SU-DHL-6 (cell line): ENCODE measurements around the gene MRPL42.

Source experiments
- H2AFZ ChIP-seq: fragments of 200-600 bp; sonication (generic); 2 replicates; pipeline ENCODE4 v1.6.1; 2014; ENCODE audit warnings: low read depth, mild to moderate bottlenecking, moderate library complexity, mixed read lengths, antibody characterized with exemption, low read length; ENCODE audit not compliant: severe bottlenecking
- H3F3A ChIP-seq: fragments of 200-600 bp; shearing (Covaris generic); 2 replicates; pipeline ENCODE4 v1.6.0; 2016; ENCODE audit warnings: antibody characterized with exemption, mild to moderate bottlenecking; ENCODE audit not compliant: insufficient read depth
- H3K27ac ChIP-seq: fragments of 200-600 bp; sonication (generic); 2 replicates; pipeline ENCODE4 v1.5.1; 2016; ENCODE audit warnings: low read depth, mild to moderate bottlenecking, low read length, moderate library complexity, mixed read lengths
- H3K27me3 ChIP-seq: fragments of 200-600 bp; sonication (generic), shearing (Covaris generic); 2 replicates; pipeline ENCODE4 v1.6.0; 2014; ENCODE audit warnings: mild to moderate bottlenecking, low read length
- H3K36me3 ChIP-seq: fragments of 200-600 bp; sonication (generic); 2 replicates; pipeline ENCODE4 v1.6.1; 2014; ENCODE audit warnings: mild to moderate bottlenecking, low read length, mixed read lengths
- H3K4me2 ChIP-seq: fragments of 300-600, 200-600 bp; shearing (Covaris generic), sonication (generic); 2 replicates; pipeline ENCODE4 v1.6.0; 2014; ENCODE audit warnings: low read length, low read depth, mild to moderate bottlenecking; ENCODE audit not compliant: poor library complexity, severe bottlenecking
- H3K4me3 ChIP-seq: fragments of 200-600 bp; sonication (generic); 2 replicates; pipeline ENCODE4 v1.5.1; 2014; ENCODE audit warnings: antibody characterized with exemption, low read length, mild to moderate bottlenecking, mixed read lengths; ENCODE audit not compliant: insufficient read depth, poor library complexity, severe bottlenecking
- H3K79me2 ChIP-seq: fragments of 200-600 bp; sonication (generic); 2 replicates; pipeline ENCODE4 v1.6.1; 2014; ENCODE audit warnings: mild to moderate bottlenecking, low read length, moderate library complexity; ENCODE audit not compliant: insufficient read depth
- H3K9ac ChIP-seq: fragments of 200-600 bp; sonication (generic); 2 replicates; pipeline ENCODE4 v1.7.0; 2014; ENCODE audit warnings: mild to moderate bottlenecking, low read length
- H3K9me2 ChIP-seq: fragments of 200-600 bp; sonication (generic); replicated peaks from 2 replicates; pipeline ENCODE4 v1.6.1; 2014; ENCODE audit warnings: low read length; ENCODE audit not compliant: insufficient read depth
- H3K9me3 ChIP-seq: fragments of 200-600 bp; sonication (generic); 2 replicates; pipeline ENCODE4 v1.6.1; 2014; ENCODE audit warnings: low read length, mixed read lengths; ENCODE audit not compliant: insufficient read depth
- H4K20me1 ChIP-seq: fragments of 200-600 bp; sonication (generic); 2 replicates; pipeline ENCODE4 v1.6.1; 2014; ENCODE audit warnings: low read depth, mild to moderate bottlenecking, antibody characterized with exemption, low read length, moderate library complexity, mixed read lengths
- EZH2phosphoT487 ChIP-seq: fragments of 200-600 bp; sonication (generic), shearing (Covaris generic); conservative IDR thresholded peaks from 2 replicates; pipeline ENCODE4 v1.6.1; 2018; ENCODE audit warnings: mild to moderate bottlenecking, antibody characterized with exemption, low read length, moderate library complexity, mixed read lengths
- TF ChIP-seq, protein P1 (sequence below): fragments of 200-600 bp; sonication (generic); IDR thresholded peaks from one replicate; pipeline ENCODE4 v1.5.1; 2017; ENCODE audit warnings: antibody characterized with exemption, mild to moderate bottlenecking, low read length, moderate library complexity; ENCODE audit not compliant: insufficient read depth, poor library complexity, severe bottlenecking

The MRPL42 gene

DNA sequence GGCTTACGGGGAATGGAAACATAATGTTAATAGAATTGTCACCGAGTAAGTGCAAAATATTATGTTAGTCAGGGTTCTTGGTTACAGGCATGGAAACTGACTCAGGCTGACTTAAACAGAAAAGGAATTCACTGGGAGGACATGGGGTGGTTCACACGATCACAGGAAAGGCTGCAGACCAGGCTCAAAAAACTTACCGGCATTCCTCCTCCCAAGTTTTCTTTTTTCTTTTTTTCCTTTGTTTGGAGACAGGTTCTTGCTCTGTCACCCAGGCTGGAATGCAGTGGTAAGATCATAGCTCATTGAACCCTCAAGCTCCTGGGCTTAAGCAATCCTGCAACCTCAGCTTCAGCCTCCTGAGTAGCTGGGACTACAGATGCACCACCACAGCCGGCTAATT lies 13.7 kb upstream of the MRPL42 start:
- H3K9me2 ChIP-seq, result no peaks in the 10 kb centered on the region
- no peaks in the 10 kb centered on the region for H3F3A ChIP-seq
- no peak overlapping the region for H2AFZ ChIP-seq
- no peaks in the 10 kb centered on the region for H3K36me3 ChIP-seq
- no peaks in the 10 kb centered on the region for H3K9me3 ChIP-seq
- no peak overlapping the region for H3K4me2 ChIP-seq
- H4K20me1 ChIP-seq, result no peaks in the 10 kb centered on the region
- no peaks in the 10 kb centered on the region for H3K27me3 ChIP-seq
- no peak overlapping the region for H3K9ac ChIP-seq
- H3K4me3 ChIP-seq, result no peak overlapping the region
- H3K27ac ChIP-seq, result no peak overlapping the region
- no peak for TF ChIP-seq EZH2phosphoT487
- TF ChIP-seq, protein P1, sequence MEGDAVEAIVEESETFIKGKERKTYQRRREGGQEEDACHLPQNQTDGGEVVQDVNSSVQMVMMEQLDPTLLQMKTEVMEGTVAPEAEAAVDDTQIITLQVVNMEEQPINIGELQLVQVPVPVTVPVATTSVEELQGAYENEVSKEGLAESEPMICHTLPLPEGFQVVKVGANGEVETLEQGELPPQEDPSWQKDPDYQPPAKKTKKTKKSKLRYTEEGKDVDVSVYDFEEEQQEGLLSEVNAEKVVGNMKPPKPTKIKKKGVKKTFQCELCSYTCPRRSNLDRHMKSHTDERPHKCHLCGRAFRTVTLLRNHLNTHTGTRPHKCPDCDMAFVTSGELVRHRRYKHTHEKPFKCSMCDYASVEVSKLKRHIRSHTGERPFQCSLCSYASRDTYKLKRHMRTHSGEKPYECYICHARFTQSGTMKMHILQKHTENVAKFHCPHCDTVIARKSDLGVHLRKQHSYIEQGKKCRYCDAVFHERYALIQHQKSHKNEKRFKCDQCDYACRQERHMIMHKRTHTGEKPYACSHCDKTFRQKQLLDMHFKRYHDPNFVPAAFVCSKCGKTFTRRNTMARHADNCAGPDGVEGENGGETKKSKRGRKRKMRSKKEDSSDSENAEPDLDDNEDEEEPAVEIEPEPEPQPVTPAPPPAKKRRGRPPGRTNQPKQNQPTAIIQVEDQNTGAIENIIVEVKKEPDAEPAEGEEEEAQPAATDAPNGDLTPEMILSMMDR, result no peak
- no peaks in the 10 kb centered on the region for H3K79me2 ChIP-seq

DNA sequence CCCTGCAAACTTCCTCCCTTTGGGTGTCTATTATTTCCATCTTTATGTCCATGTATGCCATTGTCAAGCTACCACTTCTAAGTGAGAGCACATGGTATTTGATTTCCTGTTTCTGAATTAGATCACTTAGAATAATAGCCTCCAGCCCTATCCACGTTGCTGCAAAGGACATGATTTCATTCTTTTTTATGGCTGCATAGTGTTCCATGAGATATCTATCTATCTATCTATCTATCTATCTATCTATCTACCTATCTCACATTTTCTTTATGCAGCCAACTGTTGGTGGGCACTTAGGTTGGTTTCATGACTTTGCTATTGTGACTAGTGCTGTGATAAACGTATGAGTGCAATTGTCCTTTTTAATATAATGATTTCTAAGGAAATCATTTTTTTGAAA lies 11.2 kb upstream of the MRPL42 start:
- no peaks in the 10 kb centered on the region for H3K9me2 ChIP-seq
- no peaks in the 10 kb centered on the region for H3K36me3 ChIP-seq
- no peak overlapping the region for H3K4me2 ChIP-seq
- H3K79me2 ChIP-seq, result no peaks in the 10 kb centered on the region
- no peak for TF ChIP-seq EZH2phosphoT487
- TF ChIP-seq, protein P1, result no peak
- H3F3A ChIP-seq, result no peaks in the 10 kb centered on the region
- H3K27me3 ChIP-seq, result no peaks in the 10 kb centered on the region
- H4K20me1 ChIP-seq, result no peaks in the 10 kb centered on the region
- no peak overlapping the region for H3K27ac ChIP-seq
- no peaks in the 10 kb centered on the region for H3K9me3 ChIP-seq
- H3K4me3 ChIP-seq, result no peak overlapping the region
- H2AFZ ChIP-seq, result no peak overlapping the region
- no peak overlapping the region for H3K9ac ChIP-seq

DNA sequence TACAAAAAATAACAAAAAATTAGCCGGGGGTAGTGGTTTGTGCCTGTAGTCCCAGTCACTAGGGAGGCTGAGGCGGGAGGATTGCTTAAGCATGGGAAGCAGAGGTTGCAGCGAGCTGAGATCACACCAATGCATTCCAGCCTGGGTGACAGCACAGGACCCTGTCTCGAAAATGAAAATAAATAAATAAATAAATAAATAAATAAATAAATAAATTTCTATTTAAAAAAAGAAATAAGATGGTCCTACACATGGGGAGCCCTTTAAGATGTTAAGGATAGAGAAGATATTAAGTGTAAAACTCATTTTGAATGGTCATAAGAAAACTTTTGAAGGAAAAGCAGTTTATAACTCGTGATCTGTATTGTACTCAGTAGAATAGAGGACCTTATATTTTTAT lies 8.2 kb upstream of the MRPL42 start:
- Histone ChIP-seq H3K4me3 (no peak overlapping the region), H4K20me1 (no peaks in the 10 kb centered on the region), H3F3A (no peaks in the 10 kb centered on the region), H3K4me2 (no peak overlapping the region), H3K36me3 (no peaks in the 10 kb centered on the region), H3K79me2 (no peaks in the 10 kb centered on the region), H3K9me2 (no peaks in the 10 kb centered on the region), H2AFZ (no peak overlapping the region), H3K27ac (no peak overlapping the region), H3K9me3 (no peaks in the 10 kb centered on the region), H3K27me3 (no peaks in the 10 kb centered on the region), H3K9ac (no peak overlapping the region)
- TF ChIP-seq, protein P1, result no peak
- TF ChIP-seq EZH2phosphoT487, result no peak
